CD4-positive, alpha-beta T cell (primary cell): ENCODE data around the gene WNK2. TPM values are rescaled to one million over a fixed set of nuclear protein-coding genes. Genes with fewer than 3 reads are reported as not detected.

Experiments
- ATAC-seq: fragments of 200-7000 bp; cut with Tn5 transposase; one replicate; pipeline ENCODE4 v1.10.0; 2022; ENCODE audit warnings: mild to moderate bottlenecking; ENCODE audit not compliant: poor library complexity
- CTCF ChIA-PET: fragments of 350-600 bp; sonication (Branson Sonifier 250); formaldehyde crosslinking; loops from one replicate; lab custom pipeline; 2021; ENCODE audit warnings: antibody characterized with exemption, inconsistent platforms; lab: Charles Lee
- POLR2A ChIA-PET: fragments of 350-600 bp; sonication (Branson Sonifier 250); formaldehyde crosslinking; loops from one replicate; lab custom pipeline; 2021; ENCODE audit warnings: antibody characterized with exemption, inconsistent platforms; lab: Charles Lee
- DNase-seq, 14 experiments: peaks; one replicate each; pipeline ENCODE4 v3.0.0-alpha.2; 2013 to 2020; ENCODE audit warnings: mixed read lengths in 2 of 14
- H3K27ac ChIP-seq, 2 donors: one replicate each; pipeline versions ENCODE4 v1.5.1 to v1.7.0; 2013; ENCODE audit warnings: low read length in 2 of 2, low read depth in 1 of 2, mild to moderate bottlenecking in 1 of 2
- H3K27me3 ChIP-seq, 2 experiments: 1 replicate in 1 of 2; 2 replicates in 1 of 2; pipeline versions ENCODE4 v1.6.1 to v1.7.0; 2013; ENCODE audit warnings: low read length in 2 of 2, control low read depth in 1 of 2, mild to moderate bottlenecking in 1 of 2, moderate library complexity in 1 of 2; ENCODE audit not compliant: insufficient read depth in 2 of 2, control insufficient read depth in 1 of 2
- H3K36me3 ChIP-seq: one replicate; pipeline ENCODE4 v1.6.1; 2013; ENCODE audit warnings: low read length, control low read depth; ENCODE audit not compliant: insufficient read depth
- H3K4me1 ChIP-seq: one replicate; pipeline ENCODE4 v1.6.1; 2013; ENCODE audit warnings: low read length, control low read depth; ENCODE audit not compliant: insufficient read depth
- H3K4me3 ChIP-seq: one replicate; pipeline ENCODE4 v1.5.1; 2013; ENCODE audit warnings: mild to moderate bottlenecking, low read length, moderate library complexity
- H3K9me3 ChIP-seq, 2 experiments: 1 replicate in 1 of 2; 2 replicates in 1 of 2; pipeline versions ENCODE4 v1.6.1 to v1.7.0; 2013; ENCODE audit warnings: low read length in 2 of 2, mild to moderate bottlenecking in 2 of 2, control low read depth in 1 of 2, moderate library complexity in 1 of 2; ENCODE audit not compliant: control insufficient read depth in 1 of 2, insufficient read depth in 1 of 2
- H3K27ac Mint-ChIP-seq: one replicate; pipeline ENCODE4 v1.8.0; 2020; ENCODE audit warnings: mixed read lengths
- H3K27me3 Mint-ChIP-seq: one replicate; pipeline ENCODE4 v1.8.0; 2021; ENCODE audit warnings: mixed read lengths
- H3K36me3 Mint-ChIP-seq: one replicate; pipeline ENCODE4 v1.8.0; 2021; ENCODE audit warnings: low read depth, mixed read lengths
- H3K4me1 Mint-ChIP-seq: one replicate; pipeline ENCODE4 v1.8.0; 2021; ENCODE audit warnings: low read depth, mixed read lengths
- H3K4me3 Mint-ChIP-seq: one replicate; pipeline ENCODE4 v1.8.0; 2020; ENCODE audit warnings: mild to moderate bottlenecking, mixed read lengths
- H3K9me3 Mint-ChIP-seq: one replicate; pipeline ENCODE4 v1.8.0; 2020; ENCODE audit warnings: mixed read lengths
- intact Hi-C, 2 experiments: fragments of 100-400 bp; cut with DNase I in 1 of 2; cut with micrococcal nuclease in 1 of 2; formaldehyde crosslinking; loops; one replicate each; pipeline versions ENCODE4 v1.15.1 to v1.9.0; 2023 to 2025; cut with DNase I, micrococcal nuclease
- total RNA-seq, 174 experiments: library from RNA in 2 of 174; stranded (reverse) in 2 of 174; gene quantifications; one replicate each; pipeline ENCODE4 v1.2.3 and lab custom pipeline; 2021 to 2026
- TF ChIP-seq, protein P1 (sequence below): fragments of 200-600 bp; IDR thresholded peaks from one replicate; pipeline ENCODE4 v1.8.0; 2022; ENCODE audit warnings: antibody characterized with exemption, mild to moderate bottlenecking

Gene WNK2
- total RNA-seq, 2 experiments from 2014 or later = 0.19 to 0.22 TPM

DNA sequence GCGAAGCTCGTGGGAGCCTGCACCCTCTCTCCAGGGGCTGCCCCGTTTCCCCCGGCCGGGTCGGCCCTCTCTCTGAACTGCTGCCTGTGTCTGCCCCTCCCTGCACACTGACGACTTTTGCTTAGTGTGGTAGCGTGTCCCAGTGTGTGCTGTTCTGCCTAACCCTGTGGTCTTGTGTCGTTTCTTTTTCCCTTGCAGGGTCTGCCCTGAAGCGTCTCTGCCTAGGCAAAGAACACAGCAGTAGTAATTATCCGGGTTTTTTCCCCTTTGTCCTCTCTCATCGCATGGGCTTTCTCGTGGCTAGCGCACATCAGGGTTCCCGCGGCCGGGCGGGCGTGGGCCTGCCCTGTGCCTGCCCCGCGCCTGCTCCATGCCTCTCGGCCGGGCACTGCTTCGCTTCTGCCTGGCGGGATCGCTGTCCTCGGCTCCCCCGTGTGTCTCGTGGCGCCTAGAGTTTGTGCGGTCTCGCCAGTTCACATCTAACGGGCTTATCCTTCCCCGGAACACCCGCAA lies 122.7 kb downstream of the WNK2 start:
- Histone ChIP-seq H3K27me3 (no peaks in the 10 kb centered on the region), H3K9me3 (no peaks in the 10 kb centered on the region), H3K4me3 (no peak overlapping the region), H3K36me3 (no peaks in the 10 kb centered on the region), H3K4me1 (peaks cover 8% of the 10 kb centered on the region), H3K27ac (no peak overlapping the region)
- no peaks in the 10 kb centered on the region for H3K4me1 Mint-ChIP-seq
- no peak overlapping the region for H3K27ac Mint-ChIP-seq
- H3K27me3 Mint-ChIP-seq = no peaks in the 10 kb centered on the region
- no peaks in the 10 kb centered on the region for H3K36me3 Mint-ChIP-seq
- H3K9me3 Mint-ChIP-seq = no peaks in the 10 kb centered on the region
- ChIA-PET CTCF (no interaction called here), POLR2A (no interaction called here)
- H3K4me3 Mint-ChIP-seq = no peak overlapping the region
- intact Hi-C loops = loop anchor here (10.0 kb wide), 2 partner anchors 302 to 462 kb away; no protein-coding TSS in a partner anchor
- no peak for ATAC-seq
- DNase-seq = peak in 1 of 14 experiments; percentile 13
- TF ChIP-seq, protein P1, sequence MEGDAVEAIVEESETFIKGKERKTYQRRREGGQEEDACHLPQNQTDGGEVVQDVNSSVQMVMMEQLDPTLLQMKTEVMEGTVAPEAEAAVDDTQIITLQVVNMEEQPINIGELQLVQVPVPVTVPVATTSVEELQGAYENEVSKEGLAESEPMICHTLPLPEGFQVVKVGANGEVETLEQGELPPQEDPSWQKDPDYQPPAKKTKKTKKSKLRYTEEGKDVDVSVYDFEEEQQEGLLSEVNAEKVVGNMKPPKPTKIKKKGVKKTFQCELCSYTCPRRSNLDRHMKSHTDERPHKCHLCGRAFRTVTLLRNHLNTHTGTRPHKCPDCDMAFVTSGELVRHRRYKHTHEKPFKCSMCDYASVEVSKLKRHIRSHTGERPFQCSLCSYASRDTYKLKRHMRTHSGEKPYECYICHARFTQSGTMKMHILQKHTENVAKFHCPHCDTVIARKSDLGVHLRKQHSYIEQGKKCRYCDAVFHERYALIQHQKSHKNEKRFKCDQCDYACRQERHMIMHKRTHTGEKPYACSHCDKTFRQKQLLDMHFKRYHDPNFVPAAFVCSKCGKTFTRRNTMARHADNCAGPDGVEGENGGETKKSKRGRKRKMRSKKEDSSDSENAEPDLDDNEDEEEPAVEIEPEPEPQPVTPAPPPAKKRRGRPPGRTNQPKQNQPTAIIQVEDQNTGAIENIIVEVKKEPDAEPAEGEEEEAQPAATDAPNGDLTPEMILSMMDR = no peak

DNA sequence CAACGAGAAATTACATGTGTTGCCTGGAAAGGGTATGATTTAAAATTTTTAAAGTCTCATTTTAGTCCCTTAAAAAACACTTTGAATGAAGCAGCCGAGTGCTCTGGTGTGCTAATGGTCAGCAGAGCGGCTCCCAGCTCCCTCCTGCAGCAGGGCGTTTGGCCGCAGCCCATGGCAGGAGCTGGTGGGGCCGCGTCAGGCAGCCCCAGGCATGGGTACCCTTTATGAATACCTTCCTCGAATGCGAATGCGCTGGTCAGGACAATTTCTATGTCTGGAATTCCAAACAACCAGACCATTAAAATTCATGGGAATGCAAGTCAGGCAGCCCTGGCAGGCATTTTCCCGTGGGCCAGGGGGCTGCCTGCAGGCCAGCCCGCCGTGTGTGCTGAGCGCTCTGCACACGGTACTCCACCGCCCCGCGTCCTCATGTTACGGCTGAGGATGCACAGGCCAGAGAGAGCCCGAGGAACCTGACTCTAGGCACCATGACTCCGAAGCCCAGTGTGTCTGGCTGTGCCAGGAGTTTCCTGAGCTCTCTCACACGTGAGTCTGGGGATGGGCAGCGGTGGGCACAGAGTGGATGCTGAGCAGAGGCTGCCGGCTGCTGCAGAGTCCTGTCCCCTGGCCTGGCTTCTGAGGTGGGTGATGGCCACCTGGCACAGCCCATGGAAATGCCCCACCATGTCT lies 123.7 kb downstream of the WNK2 start:
- Histone ChIP-seq H3K27me3 (no peaks in the 10 kb centered on the region), H3K9me3 (no peaks in the 10 kb centered on the region), H3K27ac (no peak overlapping the region), H3K36me3 (no peaks in the 10 kb centered on the region), H3K4me1 (peaks cover 4% of the 10 kb centered on the region), H3K4me3 (no peak overlapping the region)
- TF ChIP-seq, protein P1 = no peak
- POLR2A ChIA-PET = no interaction called here
- DNase-seq = peak in 1 of 14 experiments; percentile 7
- H3K9me3 Mint-ChIP-seq = no peaks in the 10 kb centered on the region
- intact Hi-C loops = loop anchor here (10.0 kb wide), 2 partner anchors 303 to 463 kb away; no protein-coding TSS in a partner anchor
- CTCF ChIA-PET = no interaction called here
- H3K4me3 Mint-ChIP-seq = no peak overlapping the region
- H3K36me3 Mint-ChIP-seq = no peaks in the 10 kb centered on the region
- H3K4me1 Mint-ChIP-seq = no peaks in the 10 kb centered on the region
- ATAC-seq = no peak
- H3K27ac Mint-ChIP-seq = no peak overlapping the region
- peaks cover 1% of the 10 kb centered on the region for H3K27me3 Mint-ChIP-seq

DNA sequence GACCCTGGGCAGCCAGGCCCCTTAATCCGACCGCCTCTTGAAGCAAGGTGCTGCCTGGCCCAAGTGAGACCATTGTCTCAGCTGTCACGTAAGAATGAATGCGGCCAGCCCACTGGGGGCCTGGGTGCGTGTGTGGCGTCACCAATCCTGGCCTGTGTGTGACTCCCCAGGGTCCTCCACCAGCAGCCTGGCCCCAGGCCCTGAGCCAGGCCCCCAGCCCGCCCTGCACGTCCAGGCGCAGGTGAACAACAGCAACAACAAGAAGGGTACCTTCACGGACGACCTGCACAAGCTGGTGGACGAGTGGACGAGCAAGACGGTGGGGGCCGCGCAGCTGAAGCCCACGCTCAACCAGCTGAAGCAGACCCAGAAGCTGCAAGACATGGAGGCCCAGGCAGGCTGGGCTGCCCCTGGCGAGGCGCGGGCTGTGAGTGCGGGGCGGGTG lies 124.2 kb downstream of the WNK2 start:
- Histone ChIP-seq H3K4me3 (no peak overlapping the region), H3K36me3 (no peaks in the 10 kb centered on the region), H3K9me3 (no peaks in the 10 kb centered on the region), H3K4me1 (no peaks in the 10 kb centered on the region), H3K27ac (no peak overlapping the region), H3K27me3 (no peaks in the 10 kb centered on the region)
- Mint-ChIP-seq H3K36me3 (no peaks in the 10 kb centered on the region), H3K27me3 (peaks cover 4% of the 10 kb centered on the region), H3K4me3 (no peak overlapping the region), H3K27ac (no peak overlapping the region), H3K9me3 (no peaks in the 10 kb centered on the region), H3K4me1 (no peaks in the 10 kb centered on the region)
- ChIA-PET POLR2A (no interaction called here), CTCF (no interaction called here)
- TF ChIP-seq, protein P1 = no peak
- ATAC-seq (no peak), DNase-seq (peak in 1 of 14 experiments; percentile 10)
- intact Hi-C loops = loop anchor here (10.0 kb wide), 2 partner anchors 303 to 463 kb away; no protein-coding TSS in a partner anchor
